CD4-positive, alpha-beta T cell treated with Interleukin-1 beta for 1 hour (primary cell): ENCODE measurements around the gene AK8.

Experiments used
- DNase-seq, 2 donors: peaks; one replicate each; pipeline ENCODE4 v3.0.0-alpha.2; 2020 to 2022

AK8 gene

GRCh38 chr9:132769906-132770769 lies 107.9 kb downstream of the AK8 start:
- peak; percentile 60 to 67 for DNase-seq

- peak; percentile 75 to 78 for DNase-seq
Observed at GRCh38 chr9:132768932-132769905, 108.9 kb downstream of the AK8 start.

GRCh38 chr9:132763574-132763973 lies 114.5 kb downstream of the AK8 start:
- no peak for DNase-seq

GRCh38 chr9:132762896-132763295 lies 115.2 kb downstream of the AK8 start:
- no peak for DNase-seq

- no peak for DNase-seq
Observed at GRCh38 chr9:132761602-132762001, 116.5 kb downstream of the AK8 start.

- DNase-seq, result no peak
Observed at GRCh38 chr9:132760057-132760456, 118.0 kb downstream of the AK8 start.

- DNase-seq, result no peak
Observed at GRCh38 chr9:132757016-132757415, 121.1 kb downstream of the AK8 start.

GRCh38 chr9:132756214-132756845 lies 121.8 kb downstream of the AK8 start:
- no peak for DNase-seq

- DNase-seq, result no peak
Observed at GRCh38 chr9:132755096-132755495, 123.0 kb downstream of the AK8 start.

- DNase-seq, result no peak
Observed at GRCh38 chr9:132754236-132754635, 123.8 kb downstream of the AK8 start.

- DNase-seq, result no peak
Observed at GRCh38 chr9:132753593-132753880, 124.5 kb downstream of the AK8 start.

GRCh38 chr9:132752877-132753592 lies 125.0 kb downstream of the AK8 start:
- no peak for DNase-seq

GRCh38 chr9:132750668-132751067 lies 127.4 kb downstream of the AK8 start:
- no peak for DNase-seq

- no peak for DNase-seq
Observed at GRCh38 chr9:132749306-132749705, 128.8 kb downstream of the AK8 start.

GRCh38 chr9:132748450-132748849 lies 129.6 kb downstream of the AK8 start:
- DNase-seq, result no peak

- DNase-seq, result no peak
Observed at GRCh38 chr9:132745756-132746709, 132.1 kb downstream of the AK8 start.

- no peak for DNase-seq
Observed at GRCh38 chr9:132744881-132745755, 133.0 kb downstream of the AK8 start.

- no peak for DNase-seq
Observed at GRCh38 chr9:132743931-132744479, 134.1 kb downstream of the AK8 start.

- DNase-seq, result no peak
Observed at GRCh38 chr9:132742821-132743311, 135.2 kb downstream of the AK8 start.
